Immature natural killer cell (primary cell): ENCODE data around the gene MACF1. TPM values are rescaled to one million over a fixed set of nuclear protein-coding genes. Genes with fewer than 3 reads are reported as not detected.

Experiments
- DNase-seq, 3 donors: peaks; one replicate each; pipeline ENCODE4 v3.0.0; 2022; ENCODE audit warnings: mixed read lengths in 1 of 3
- H3K27ac Mint-ChIP-seq, 6 donors: one replicate each; pipeline ENCODE4 v1.8.0; 2020; ENCODE audit warnings: mixed read lengths in 6 of 6, mild to moderate bottlenecking in 5 of 6, inconsistent platforms in 4 of 6, moderate library complexity in 3 of 6
- H3K27me3 Mint-ChIP-seq, 3 donors: one replicate each; pipeline ENCODE4 v1.8.0; 2020 to 2021; ENCODE audit warnings: low read depth in 3 of 3, mild to moderate bottlenecking in 3 of 3, mixed read lengths in 3 of 3, moderate library complexity in 3 of 3, inconsistent platforms in 1 of 3
- H3K36me3 Mint-ChIP-seq, 3 donors: one replicate each; pipeline ENCODE4 v1.8.0; 2020; ENCODE audit warnings: mixed read lengths in 3 of 3, inconsistent platforms in 2 of 3, mild to moderate bottlenecking in 2 of 3
- H3K4me1 Mint-ChIP-seq, 2 donors: one replicate each; pipeline ENCODE4 v1.8.0; 2020; ENCODE audit warnings: inconsistent platforms in 2 of 2, mild to moderate bottlenecking in 2 of 2, mixed read lengths in 2 of 2, moderate library complexity in 1 of 2
- H3K4me3 Mint-ChIP-seq, 5 donors: one replicate each; pipeline ENCODE4 v1.8.0; 2020; ENCODE audit warnings: mild to moderate bottlenecking in 5 of 5, mixed read lengths in 5 of 5, inconsistent platforms in 3 of 5, moderate library complexity in 3 of 5
- H3K9me3 Mint-ChIP-seq, 6 donors: one replicate each; pipeline ENCODE4 v1.8.0; 2020; ENCODE audit warnings: mild to moderate bottlenecking in 6 of 6, mixed read lengths in 6 of 6, inconsistent platforms in 4 of 6, moderate library complexity in 3 of 6
- polyA plus RNA-seq, 3 donors: library from polyadenylated mRNA; unstranded; fragments of 300-500 nt; fragmentation: Illumina TruSeq; gene quantifications; one replicate each; pipeline ENCODE4 v1.2.3, GENCODE V29; 2021

The MACF1 gene
- polyA plus RNA-seq, 3 donors from 2014 or later = 12.7 to 152 (median 12.9) TPM

GRCh38 chr1:39410915-39411436 lies 206.5 kb downstream of the MACF1 start:
- peaks cover 0 to 5% (median 1%) of the 10 kb centered on the region in 3 donors for H3K27me3 Mint-ChIP-seq
- H3K4me3 Mint-ChIP-seq = peak overlapping the region in 2 of 5 donors; percentile 1 to 8
- peaks cover 51 to 71% of the 10 kb centered on the region in 2 donors for H3K4me1 Mint-ChIP-seq
- H3K27ac Mint-ChIP-seq = peak overlapping the region; percentile 23 to 82 (median 52)
- DNase-seq = peak in 2 of 3 donors; percentile 5 to 27
- H3K36me3 Mint-ChIP-seq = peaks cover 0 to 9% (median 0%) of the 10 kb centered on the region in 3 donors
- no peaks in the 10 kb centered on the region for H3K9me3 Mint-ChIP-seq

GRCh38 chr1:39411526-39412478 lies 207.3 kb downstream of the MACF1 start:
- Mint-ChIP-seq H3K4me1 (peaks cover 48 to 75% of the 10 kb centered on the region in 2 donors), H3K27me3 (peaks cover 0 to 5% (median 1%) of the 10 kb centered on the region in 3 donors), H3K4me3 (no peak overlapping the region), H3K27ac (peak overlapping the region in 4 of 6 donors; percentile 23 to 44 (median 42)), H3K9me3 (no peaks in the 10 kb centered on the region), H3K36me3 (peaks cover 0 to 9% (median 0%) of the 10 kb centered on the region in 3 donors)
- no peak for DNase-seq

GRCh38 chr1:39412892-39413291 lies 208.4 kb downstream of the MACF1 start:
- Mint-ChIP-seq H3K4me1 (peaks cover 38 to 70% of the 10 kb centered on the region in 2 donors), H3K4me3 (no peak overlapping the region), H3K9me3 (no peaks in the 10 kb centered on the region), H3K27ac (no peak overlapping the region), H3K27me3 (peaks cover 0 to 5% (median 1%) of the 10 kb centered on the region in 3 donors), H3K36me3 (peaks cover 0 to 9% (median 0%) of the 10 kb centered on the region in 3 donors)
- DNase-seq = no peak

- H3K9me3 Mint-ChIP-seq = no peaks in the 10 kb centered on the region
- no peak overlapping the region for H3K4me3 Mint-ChIP-seq
- H3K27ac Mint-ChIP-seq = peak overlapping the region in 3 of 6 donors; percentile 33 to 75 (median 46)
- H3K4me1 Mint-ChIP-seq = peaks cover 40 to 76% of the 10 kb centered on the region in 2 donors
- peaks cover 0 to 5% (median 1%) of the 10 kb centered on the region in 3 donors for H3K27me3 Mint-ChIP-seq
- no peak for DNase-seq
- peaks cover 0 to 9% (median 0%) of the 10 kb centered on the region in 3 donors for H3K36me3 Mint-ChIP-seq
Measured at GRCh38 chr1:39413902-39414528, 209.5 kb downstream of the MACF1 start.

- Mint-ChIP-seq H3K9me3 (no peaks in the 10 kb centered on the region), H3K36me3 (peaks cover 0 to 9% (median 0%) of the 10 kb centered on the region in 3 donors), H3K4me1 (peaks cover 31 to 73% of the 10 kb centered on the region in 2 donors), H3K27ac (peak overlapping the region in 2 of 6 donors; percentile 14 to 53), H3K27me3 (peaks cover 0 to 4% (median 1%) of the 10 kb centered on the region in 3 donors), H3K4me3 (no peak overlapping the region)
- DNase-seq = no peak
Measured at GRCh38 chr1:39415553-39415952, 211.1 kb downstream of the MACF1 start.

- no peak for DNase-seq
- Mint-ChIP-seq H3K4me3 (no peak overlapping the region), H3K4me1 (peaks cover 24 to 69% of the 10 kb centered on the region in 2 donors), H3K36me3 (peaks cover 0 to 9% (median 0%) of the 10 kb centered on the region in 3 donors), H3K9me3 (no peaks in the 10 kb centered on the region), H3K27ac (peak overlapping the region in 1 of 6 donors; percentile 53), H3K27me3 (peaks cover 0 to 5% (median 1%) of the 10 kb centered on the region in 3 donors)
Measured at GRCh38 chr1:39416609-39417008, 212.1 kb downstream of the MACF1 start.

- H3K4me3 Mint-ChIP-seq = no peak overlapping the region
- peaks cover 0 to 5% (median 2%) of the 10 kb centered on the region in 3 donors for H3K27me3 Mint-ChIP-seq
- H3K27ac Mint-ChIP-seq = peak overlapping the region in 3 of 6 donors; percentile 5 to 71 (median 36)
- peaks cover 0 to 15% (median 7%) of the 10 kb centered on the region in 3 donors for H3K36me3 Mint-ChIP-seq
- H3K9me3 Mint-ChIP-seq = no peaks in the 10 kb centered on the region
- no peak for DNase-seq
- peaks cover 18 to 58% of the 10 kb centered on the region in 2 donors for H3K4me1 Mint-ChIP-seq
Measured at GRCh38 chr1:39418236-39418635, 213.7 kb downstream of the MACF1 start.

- H3K9me3 Mint-ChIP-seq = no peaks in the 10 kb centered on the region
- peaks cover 0 to 5% (median 2%) of the 10 kb centered on the region in 3 donors for H3K27me3 Mint-ChIP-seq
- no peak for DNase-seq
- H3K27ac Mint-ChIP-seq = no peak overlapping the region
- peaks cover 14 to 58% of the 10 kb centered on the region in 2 donors for H3K4me1 Mint-ChIP-seq
- H3K4me3 Mint-ChIP-seq = no peak overlapping the region
- H3K36me3 Mint-ChIP-seq = peaks cover 0 to 22% (median 21%) of the 10 kb centered on the region in 3 donors
Measured at GRCh38 chr1:39420493-39420892, 216.0 kb downstream of the MACF1 start.

GRCh38 chr1:39422614-39423013 lies 218.1 kb downstream of the MACF1 start:
- Mint-ChIP-seq H3K27me3 (peaks cover 0 to 5% (median 2%) of the 10 kb centered on the region in 3 donors), H3K36me3 (peaks cover 0 to 28% (median 28%) of the 10 kb centered on the region in 3 donors), H3K4me1 (peaks cover 10 to 41% of the 10 kb centered on the region in 2 donors), H3K4me3 (no peak overlapping the region), H3K9me3 (no peaks in the 10 kb centered on the region), H3K27ac (peak overlapping the region in 1 of 6 donors; percentile 59)
- DNase-seq = no peak

GRCh38 chr1:39425151-39425550 lies 220.7 kb downstream of the MACF1 start:
- peaks cover 10 to 50% (median 45%) of the 10 kb centered on the region in 3 donors for H3K36me3 Mint-ChIP-seq

GRCh38 chr1:39425634-39426033 lies 221.1 kb downstream of the MACF1 start:
- Mint-ChIP-seq H3K36me3 (peaks cover 14 to 54% (median 48%) of the 10 kb centered on the region in 3 donors), H3K27ac (peak overlapping the region in 4 of 6 donors; percentile 41 to 74 (median 44)), H3K4me1 (peaks cover 2 to 18% of the 10 kb centered on the region in 2 donors), H3K9me3 (no peaks in the 10 kb centered on the region), H3K4me3 (no peak overlapping the region), H3K27me3 (peaks cover 0 to 2% (median 1%) of the 10 kb centered on the region in 3 donors)
- DNase-seq = no peak

More at GRCh38 chr1:39425151-39425550, 220.7 kb downstream of the MACF1 start:
- H3K9me3 Mint-ChIP-seq = no peaks in the 10 kb centered on the region
- peaks cover 0 to 2% (median 2%) of the 10 kb centered on the region in 3 donors for H3K27me3 Mint-ChIP-seq
- no peak for DNase-seq
- H3K27ac Mint-ChIP-seq = peak overlapping the region in 3 of 6 donors; percentile 1 to 74 (median 23)
- peaks cover 3 to 23% of the 10 kb centered on the region in 2 donors for H3K4me1 Mint-ChIP-seq
- no peak overlapping the region for H3K4me3 Mint-ChIP-seq

GRCh38 chr1:39426346-39426745 lies 221.9 kb downstream of the MACF1 start:
- DNase-seq = no peak
- Mint-ChIP-seq H3K27ac (peak overlapping the region in 4 of 6 donors; percentile 3 to 37 (median 15)), H3K4me3 (no peak overlapping the region), H3K36me3 (peaks cover 14 to 60% (median 53%) of the 10 kb centered on the region in 3 donors), H3K27me3 (peaks cover 0 to 2% (median 1%) of the 10 kb centered on the region in 3 donors), H3K4me1 (peaks cover under 1 to 14% of the 10 kb centered on the region in 2 donors), H3K9me3 (no peaks in the 10 kb centered on the region)

GRCh38 chr1:39427374-39427773 lies 222.9 kb downstream of the MACF1 start:
- Mint-ChIP-seq H3K9me3 (no peaks in the 10 kb centered on the region), H3K4me1 (peaks cover 0 to 12% of the 10 kb centered on the region in 2 donors), H3K27me3 (peaks cover 0 to 2% (median 2%) of the 10 kb centered on the region in 3 donors), H3K36me3 (peaks cover 14 to 64% (median 58%) of the 10 kb centered on the region in 3 donors), H3K27ac (peak overlapping the region in 1 of 6 donors; percentile 18), H3K4me3 (no peak overlapping the region)
- DNase-seq = no peak
